H9 (cell line): Measurements from ENCODE around the gene PLIN3. TPM values are rescaled to one million over a fixed set of nuclear protein-coding genes. Genes with fewer than 3 reads are reported as not detected.
A peak's percentile ranks its signal among the peaks of the same experiment; 100 is the strongest.

Experiments
- DNase-seq: peaks from one replicate; pipeline ENCODE4 v3.0.0-alpha.2; 2017
- H2AFZ ChIP-seq: one replicate; pipeline ENCODE4 v1.6.1; 2013; ENCODE audit warnings: mild to moderate bottlenecking, low read length, control low read depth, moderate library complexity
- H2AK5ac ChIP-seq: 2 replicates; pipeline ENCODE4 v1.6.1; 2013; ENCODE audit warnings: low read length, control low read depth, mixed read lengths; ENCODE audit not compliant: insufficient read length
- H2BK120ac ChIP-seq: one replicate; pipeline ENCODE4 v1.6.1; 2013; ENCODE audit warnings: low read depth, mild to moderate bottlenecking, low read length, control low read depth, inconsistent platforms; ENCODE audit not compliant: poor library complexity, severe bottlenecking
- H2BK12ac ChIP-seq: 2 replicates; pipeline ENCODE4 v1.6.1; 2013; ENCODE audit warnings: low read length, control low read depth, mixed read lengths, low read depth; ENCODE audit not compliant: insufficient read length
- H2BK15ac ChIP-seq: 2 replicates; pipeline ENCODE4 v1.6.1; 2013; ENCODE audit warnings: low read depth, low read length, control low read depth
- H2BK20ac ChIP-seq: one replicate; pipeline ENCODE4 v1.6.1; 2013; ENCODE audit warnings: low read depth, mild to moderate bottlenecking, low read length, control low read depth, inconsistent platforms; ENCODE audit not compliant: poor library complexity, severe bottlenecking
- H2BK5ac ChIP-seq: 2 replicates; pipeline ENCODE4 v1.6.1; 2013; ENCODE audit warnings: low read length, control low read depth, mixed read lengths; ENCODE audit not compliant: insufficient read length
- H3K14ac ChIP-seq: 2 replicates; pipeline ENCODE4 v1.6.1; 2013; ENCODE audit warnings: low read length, control low read depth; ENCODE audit not compliant: insufficient read depth
- H3K18ac ChIP-seq: 2 replicates; pipeline ENCODE4 v1.6.1; 2013; ENCODE audit warnings: low read depth, mild to moderate bottlenecking, mixed read lengths, low read length, control low read depth; ENCODE audit not compliant: insufficient read length
- H3K23ac ChIP-seq: 2 replicates; pipeline ENCODE4 v1.6.1; 2013; ENCODE audit warnings: low read length, control low read depth, mixed read lengths, low read depth; ENCODE audit not compliant: insufficient read length
- H3K23me2 ChIP-seq: 2 replicates; pipeline ENCODE4 v1.6.1; 2013; ENCODE audit warnings: low read depth, mild to moderate bottlenecking, mixed read lengths, low read length, control low read depth; ENCODE audit not compliant: insufficient read length, poor library complexity, severe bottlenecking
- H3K27ac ChIP-seq: 2 replicates; pipeline ENCODE4 v1.5.1; 2013; ENCODE audit warnings: low read length, control low read depth, mixed read lengths, low read depth; ENCODE audit not compliant: insufficient read length
- H3K27me3 ChIP-seq: 2 replicates; pipeline ENCODE4 v1.6.1; 2013; ENCODE audit warnings: low read length, control low read depth, inconsistent platforms; ENCODE audit not compliant: insufficient read depth
- H3K4ac ChIP-seq: 2 replicates; pipeline ENCODE4 v1.6.1; 2013; ENCODE audit warnings: low read depth, mild to moderate bottlenecking, control low read depth, inconsistent platforms, low read length, moderate library complexity
- H3K4me1 ChIP-seq: 2 replicates; pipeline ENCODE4 v1.6.1; 2013; ENCODE audit warnings: low read length, control low read depth, inconsistent platforms; ENCODE audit not compliant: insufficient read depth
- H3K4me2 ChIP-seq: 2 replicates; pipeline ENCODE4 v1.6.1; 2013; ENCODE audit warnings: low read length, control low read depth, mixed read lengths; ENCODE audit not compliant: insufficient read length, insufficient read depth
- H3K56ac ChIP-seq: 2 replicates; pipeline ENCODE4 v1.6.1; 2013; ENCODE audit warnings: low read depth, mild to moderate bottlenecking, mixed read lengths, low read length, control low read depth; ENCODE audit not compliant: insufficient read length
- H3K79me1 ChIP-seq: 2 replicates; pipeline ENCODE4 v1.6.1; 2013; ENCODE audit warnings: low read depth, mild to moderate bottlenecking, moderate library complexity, low read length, control low read depth, inconsistent platforms; ENCODE audit not compliant: insufficient read depth, poor library complexity, severe bottlenecking
- H3K79me2 ChIP-seq: 2 replicates; pipeline ENCODE4 v1.6.1; 2013; ENCODE audit warnings: low read length, control low read depth, inconsistent platforms; ENCODE audit not compliant: insufficient read depth
- H3K9ac ChIP-seq: 2 replicates; pipeline ENCODE4 v1.6.1; 2013; ENCODE audit warnings: low read length, control low read depth, mixed read lengths; ENCODE audit not compliant: insufficient read length; ENCODE audit errors: extremely low read depth
- H3K9me3 ChIP-seq: one replicate; pipeline ENCODE4 v1.6.1; 2013; ENCODE audit warnings: low read depth, low read length, inconsistent platforms; ENCODE audit not compliant: control insufficient read depth
- H3T11ph ChIP-seq: one replicate; pipeline ENCODE4 v1.6.1; 2013; ENCODE audit warnings: mild to moderate bottlenecking, low read length, control low read depth, inconsistent platforms
- H4K20me1 ChIP-seq: one replicate; pipeline ENCODE4 v1.6.1; 2013; ENCODE audit not compliant: control insufficient read depth, insufficient read length, insufficient read depth
- H4K5ac ChIP-seq: 2 replicates; pipeline ENCODE4 v1.6.1; 2013; ENCODE audit warnings: low read depth, mild to moderate bottlenecking, mixed read lengths, low read length, control low read depth; ENCODE audit not compliant: insufficient read length
- H4K8ac ChIP-seq: replicated peaks from 2 replicates; pipeline ENCODE4 v1.6.1; 2013; ENCODE audit warnings: low read length, control low read depth, mixed read lengths, low read depth; ENCODE audit not compliant: insufficient read length
- H4K91ac ChIP-seq: 2 replicates; pipeline ENCODE4 v1.6.1; 2013; ENCODE audit warnings: low read depth, mild to moderate bottlenecking, moderate library complexity, mixed read lengths, low read length, control low read depth; ENCODE audit not compliant: insufficient read length
- H3K27ac Mint-ChIP-seq, 3 experiments: 2 replicates in 2 of 3; 3 replicates in 1 of 3; pipeline ENCODE4 v1.8.0; 2020 to 2021; ENCODE audit warnings: mixed read lengths in 3 of 3, mild to moderate bottlenecking in 1 of 3, moderate library complexity in 1 of 3
- H3K27me3 Mint-ChIP-seq: 2 replicates; pipeline ENCODE4 v1.8.0; 2021; ENCODE audit warnings: low read depth, mild to moderate bottlenecking, moderate library complexity, mixed read lengths
- H3K36me3 Mint-ChIP-seq, 3 experiments: 2 replicates in 2 of 3; 3 replicates in 1 of 3; pipeline ENCODE4 v1.8.0; 2020 to 2021; ENCODE audit warnings: low read depth in 3 of 3, mixed read lengths in 3 of 3; ENCODE audit not compliant: insufficient read depth in 1 of 3
- H3K4me1 Mint-ChIP-seq, 2 experiments: 2 replicates each; pipeline ENCODE4 v1.8.0; 2020; ENCODE audit warnings: mixed read lengths in 2 of 2
- H3K4me3 Mint-ChIP-seq, 2 experiments: 2 replicates in 1 of 2; 3 replicates in 1 of 2; pipeline ENCODE4 v1.8.0; 2020 to 2021; ENCODE audit warnings: mild to moderate bottlenecking in 2 of 2, mixed read lengths in 2 of 2, moderate library complexity in 1 of 2
- H3K9me3 Mint-ChIP-seq, 2 experiments: 2 replicates in 1 of 2; 3 replicates in 1 of 2; pipeline ENCODE4 v1.8.0; 2020; ENCODE audit warnings: mild to moderate bottlenecking in 2 of 2, mixed read lengths in 2 of 2, moderate library complexity in 1 of 2
- WGBS: extraction: QIAGEN DNeasy Blood & Tissue Kit; methylation state at CpG from one replicate; pipeline ENCODE4 v1.1.7; 2013; ENCODE audit warnings: missing lambda C conversion rate, low lambda C conversion rate, mixed read lengths; ENCODE audit not compliant: insufficient read length; ENCODE audit errors: extremely low coverage; 5-methylcytosine and 5-hydroxymethylcytosine counted together
- total RNA-seq: library from RNA; stranded (reverse); gene quantifications from 2 replicates; pipeline ENCODE4 v1.2.1, GENCODE V29; 2021
- TF ChIP-seq, protein P1 (sequence below): fragments of 200-600 bp; sonication (generic); conservative IDR thresholded peaks from 3 replicates; pipeline ENCODE4 v1.8.0; 2021; ENCODE audit warnings: antibody characterized with exemption, mild to moderate bottlenecking

The PLIN3 gene
- total RNA-seq, 1 experiment from 2014 or later, result 61.8 TPM

DNA sequence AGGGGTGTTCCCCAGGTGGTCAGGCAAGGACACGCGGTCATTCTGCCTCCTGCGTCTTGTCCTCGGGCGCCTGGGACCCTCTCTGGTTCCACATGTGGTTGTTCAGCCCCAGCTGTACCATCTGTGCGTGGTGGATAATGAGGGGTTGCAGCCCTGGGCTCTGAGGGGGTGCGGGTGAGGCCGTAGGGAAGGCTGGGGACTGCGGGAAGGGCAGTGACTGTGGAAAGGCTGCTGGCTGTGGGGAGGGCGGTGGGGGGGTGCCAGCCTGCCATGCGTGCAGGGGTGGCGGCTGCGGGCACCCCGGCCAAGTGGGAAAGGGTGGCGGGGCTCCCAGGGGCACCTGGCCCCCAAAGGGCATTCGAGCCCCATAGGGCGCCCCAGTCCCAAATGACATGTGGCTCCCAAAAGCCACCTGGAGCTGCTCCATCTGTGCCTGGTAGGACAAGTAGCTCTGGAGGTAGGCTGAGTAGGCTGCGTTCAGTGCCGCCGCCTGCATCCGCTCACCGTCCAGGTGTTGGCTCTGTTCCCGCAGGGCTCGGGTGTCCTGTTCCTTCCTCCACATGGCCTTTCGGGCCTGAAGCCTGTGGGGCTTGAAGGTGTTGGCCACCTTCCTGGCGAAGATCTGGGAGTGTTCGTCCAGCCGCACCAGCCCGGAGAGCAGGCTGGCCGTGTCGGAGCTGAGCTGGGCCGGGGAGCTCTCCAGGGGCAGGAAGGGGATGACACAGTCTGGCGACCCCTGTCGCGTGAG lies 51.1 kb downstream of the PLIN3 start:
- Histone ChIP-seq H3K4me2 (no peak overlapping the region), H2BK12ac (no peak overlapping the region), H2AFZ (no peak overlapping the region)

More for the DNA sequence above, 51.1 kb downstream of the PLIN3 start:
- no peaks in the 10 kb centered on the region for H4K20me1 ChIP-seq
- TF ChIP-seq, protein P1, sequence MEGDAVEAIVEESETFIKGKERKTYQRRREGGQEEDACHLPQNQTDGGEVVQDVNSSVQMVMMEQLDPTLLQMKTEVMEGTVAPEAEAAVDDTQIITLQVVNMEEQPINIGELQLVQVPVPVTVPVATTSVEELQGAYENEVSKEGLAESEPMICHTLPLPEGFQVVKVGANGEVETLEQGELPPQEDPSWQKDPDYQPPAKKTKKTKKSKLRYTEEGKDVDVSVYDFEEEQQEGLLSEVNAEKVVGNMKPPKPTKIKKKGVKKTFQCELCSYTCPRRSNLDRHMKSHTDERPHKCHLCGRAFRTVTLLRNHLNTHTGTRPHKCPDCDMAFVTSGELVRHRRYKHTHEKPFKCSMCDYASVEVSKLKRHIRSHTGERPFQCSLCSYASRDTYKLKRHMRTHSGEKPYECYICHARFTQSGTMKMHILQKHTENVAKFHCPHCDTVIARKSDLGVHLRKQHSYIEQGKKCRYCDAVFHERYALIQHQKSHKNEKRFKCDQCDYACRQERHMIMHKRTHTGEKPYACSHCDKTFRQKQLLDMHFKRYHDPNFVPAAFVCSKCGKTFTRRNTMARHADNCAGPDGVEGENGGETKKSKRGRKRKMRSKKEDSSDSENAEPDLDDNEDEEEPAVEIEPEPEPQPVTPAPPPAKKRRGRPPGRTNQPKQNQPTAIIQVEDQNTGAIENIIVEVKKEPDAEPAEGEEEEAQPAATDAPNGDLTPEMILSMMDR, result no peak
- no peak overlapping the region for H4K91ac ChIP-seq
- H3K9ac ChIP-seq, result no peak overlapping the region
- no peak for DNase-seq
- no peak overlapping the region for H4K5ac ChIP-seq
- no peak overlapping the region for H3K23ac ChIP-seq
- H4K8ac ChIP-seq, result no peak overlapping the region
- no peaks in the 10 kb centered on the region for H3K79me2 ChIP-seq
- H3K9me3 ChIP-seq, result no peaks in the 10 kb centered on the region
- no peak overlapping the region for H3T11ph ChIP-seq
- H2BK120ac ChIP-seq, result no peak overlapping the region
- no peak overlapping the region for H2BK5ac ChIP-seq
- H3K27ac ChIP-seq, result no peak overlapping the region
- no CpG with 5 or more reads among the region's 35 CpGs for WGBS
- no peak overlapping the region for H2BK15ac ChIP-seq
- H3K27me3 ChIP-seq, result no peaks in the 10 kb centered on the region
- H2AK5ac ChIP-seq, result no peak overlapping the region
- H3K14ac ChIP-seq, result no peak overlapping the region
- Mint-ChIP-seq H3K9me3 (peaks cover 0 to 16% of the 10 kb centered on the region in 2 experiments; a peak in 3 of 5 replicates), H3K4me1 (no peaks in the 10 kb centered on the region), H3K36me3 (peaks cover 0 to 7% (median 0%) of the 10 kb centered on the region in 3 experiments; a peak in 1 of 7 replicates), H3K4me3 (no peak overlapping the region), H3K27ac (no peak overlapping the region), H3K27me3 (peaks cover 18% of the 10 kb centered on the region)
- no peak overlapping the region for H2BK20ac ChIP-seq
- no peak overlapping the region for H3K56ac ChIP-seq
- H3K23me2 ChIP-seq, result no peaks in the 10 kb centered on the region
- no peak overlapping the region; the same call in 1 of the 2 replicates for H3K4ac ChIP-seq
- H3K79me1 ChIP-seq, result no peaks in the 10 kb centered on the region
- no peaks in the 10 kb centered on the region for H3K4me1 ChIP-seq
- peak overlapping the region; percentile 60 for H3K18ac ChIP-seq
